Epidermal melanocyte (primary cell): Measurements from ENCODE around the gene FKBP5.
"Not testable (repeated sequence)": the region's sequence is repeated elsewhere in the genome, so short reads cannot be mapped to it uniquely, and the experiment has no call there.

Experiments
- DNase-seq: peaks from one replicate; pipeline ENCODE4 v3.0.0; 2011; ENCODE audit warnings: low spot score; ENCODE audit not compliant: insufficient read length

The FKBP5 gene

DNA sequence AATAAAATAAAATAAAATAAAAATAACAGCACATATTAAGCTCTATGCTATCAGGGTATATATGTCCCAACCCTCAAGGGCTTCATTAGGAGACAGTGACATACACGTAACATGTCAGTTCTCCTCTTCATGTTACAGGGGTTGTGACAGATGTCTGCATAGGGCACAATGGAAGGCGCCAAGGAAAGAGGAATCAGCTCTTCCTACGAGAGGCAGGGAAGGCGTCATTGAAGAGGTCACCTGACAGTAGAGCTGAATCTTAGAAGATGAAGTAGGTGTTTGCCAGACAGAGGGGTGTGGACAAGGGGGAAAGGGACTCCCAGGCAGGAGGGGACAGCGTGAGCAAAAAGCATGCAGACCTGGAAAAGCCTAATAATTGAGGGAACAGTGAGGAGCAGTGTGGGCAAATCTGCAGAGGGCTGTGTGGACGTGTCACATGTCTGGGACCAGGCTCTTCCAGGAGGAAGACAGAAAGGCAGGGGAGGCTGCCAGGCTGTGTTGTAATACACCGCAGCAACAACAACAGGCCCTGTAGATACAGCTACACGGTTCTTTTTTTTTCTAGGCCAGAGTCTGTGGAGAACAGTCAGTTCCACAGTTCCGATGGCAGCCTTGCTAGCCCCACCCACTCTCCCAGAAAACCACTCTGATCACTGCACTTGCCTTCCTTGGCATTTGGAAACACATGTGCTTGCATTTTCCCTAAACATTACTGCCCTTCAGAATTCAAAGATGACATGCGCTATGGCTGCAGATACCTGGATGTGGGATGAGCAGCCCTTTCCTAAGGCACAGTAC is 2.5 kb upstream of the FKBP5 start:
- DNase-seq = no peak

DNA sequence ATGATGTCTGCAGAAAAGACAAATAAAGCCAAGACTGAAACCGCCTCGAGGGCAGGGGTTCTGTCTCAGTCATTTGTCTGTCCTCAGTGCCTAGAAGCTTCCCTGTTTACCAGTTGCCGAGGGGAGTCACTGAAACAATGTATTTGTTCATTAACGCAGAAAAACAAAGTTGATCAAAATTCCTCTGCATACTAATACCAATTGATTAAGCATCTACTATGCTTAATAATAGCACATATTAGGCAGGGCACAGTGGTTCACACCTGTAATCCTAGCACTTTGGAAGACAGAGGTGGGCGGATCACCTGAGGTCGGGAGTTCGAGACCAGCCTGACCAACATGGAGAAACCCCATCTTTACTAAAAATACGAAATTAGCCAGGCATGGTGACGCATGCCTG is 1.8 kb upstream of the FKBP5 start:
- no peak for DNase-seq

GRCh38 chr6:35690006-35690405 is 1.3 kb upstream of the FKBP5 start:
- not testable (repeated sequence) for DNase-seq

GRCh38 chr6:35687658-35688604 is 784 bp downstream of the FKBP5 start:
- DNase-seq = no peak

GRCh38 chr6:35686873-35687555 is 1.7 kb downstream of the FKBP5 start:
- no peak for DNase-seq

DNA sequence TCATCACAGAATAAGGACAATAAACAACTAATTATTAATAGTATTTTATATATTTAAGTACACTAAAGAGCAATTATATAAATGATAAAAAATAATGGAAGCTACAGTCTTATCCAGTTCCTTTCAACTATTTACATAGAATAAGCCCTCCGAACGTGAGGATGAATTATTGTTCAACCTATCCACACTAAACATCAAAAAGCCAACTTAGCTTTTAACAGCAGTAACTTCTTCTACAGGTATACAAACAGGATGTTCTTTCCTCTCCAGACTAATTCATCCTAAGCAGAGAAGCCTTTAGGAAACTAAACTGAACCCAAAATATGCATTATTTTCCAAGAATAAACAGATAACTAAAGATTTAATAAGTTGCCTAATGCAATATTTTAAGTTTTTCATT is 2.3 kb downstream of the FKBP5 start:
- no peak for DNase-seq

DNA sequence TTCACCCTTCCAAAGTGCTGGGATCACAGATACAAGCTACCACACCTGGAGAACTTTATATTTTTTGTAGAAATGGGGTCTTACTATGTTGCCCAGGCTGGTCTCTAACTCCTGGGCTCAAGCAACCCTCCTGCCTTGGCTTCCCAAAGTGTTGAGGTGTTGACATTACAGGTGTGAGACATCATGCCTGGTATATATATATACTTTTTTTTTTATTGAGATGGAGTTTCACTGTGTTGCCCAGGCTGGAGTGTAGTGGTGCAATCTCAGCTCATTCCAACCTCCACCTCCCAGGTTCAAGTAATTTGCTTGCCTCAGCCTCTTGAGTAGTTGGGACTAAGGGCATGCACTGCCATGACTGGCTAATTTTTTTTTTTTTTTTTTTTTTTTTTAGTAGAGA is 5.4 kb downstream of the FKBP5 start:
- no peak for DNase-seq

DNA sequence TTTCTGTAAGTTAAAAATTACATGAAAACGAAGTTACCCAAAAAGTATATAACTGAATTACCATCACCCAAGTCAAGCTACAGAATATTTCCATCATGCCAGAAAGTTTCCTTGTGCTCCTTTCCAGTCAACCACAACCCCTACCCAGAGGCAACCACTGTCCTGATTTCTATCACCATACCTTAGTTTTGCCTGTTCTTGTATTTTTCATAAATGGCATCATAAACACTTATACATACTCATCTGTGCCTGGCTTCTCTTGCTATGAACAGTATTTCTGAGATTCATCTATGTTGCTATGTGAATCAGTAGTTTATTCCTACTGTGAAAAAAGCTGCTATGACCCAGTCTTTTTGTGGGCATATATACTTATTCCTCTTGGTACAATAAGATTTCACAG is 7.4 kb downstream of the FKBP5 start:
- DNase-seq = no peak

DNA sequence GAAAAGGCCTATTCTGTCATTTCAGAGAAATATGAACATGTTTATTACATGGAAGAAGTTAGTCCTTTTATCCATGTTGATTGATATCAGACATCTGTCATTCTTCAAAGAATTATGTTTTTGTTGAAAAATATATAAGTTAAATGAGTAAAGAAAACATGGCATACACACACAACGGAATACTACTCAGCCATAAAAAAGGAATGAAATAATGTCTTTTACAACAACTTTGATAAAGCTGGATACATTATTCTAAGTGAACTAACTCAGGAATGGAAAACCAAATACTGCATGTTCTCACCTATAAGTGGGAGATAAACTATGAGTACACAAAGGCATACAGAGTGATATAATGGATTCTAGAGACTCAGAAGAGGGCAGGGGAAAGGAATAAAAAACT is 9.3 kb downstream of the FKBP5 start:
- DNase-seq = no peak

DNA sequence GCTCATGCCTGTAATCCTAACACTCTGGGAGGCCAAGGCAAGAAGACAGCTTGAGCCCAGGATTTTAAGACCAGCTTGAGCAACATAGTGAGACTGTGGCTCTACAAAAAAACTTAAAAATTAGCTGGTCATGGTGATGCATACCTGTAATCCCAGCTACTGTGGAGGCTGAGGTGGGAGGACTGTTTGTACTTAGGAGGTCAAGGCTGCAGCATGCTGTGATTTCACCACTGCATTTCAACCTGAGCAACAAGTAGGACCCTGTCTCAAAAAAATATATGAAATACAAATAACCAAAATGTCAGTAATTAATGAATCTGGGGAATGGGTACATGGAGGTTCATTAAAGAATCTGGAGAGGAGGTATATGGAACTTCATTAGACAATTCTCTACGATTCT is 9.9 kb downstream of the FKBP5 start:
- DNase-seq = no peak

GRCh38 chr6:35678021-35678654 is 10.6 kb downstream of the FKBP5 start:
- DNase-seq = no peak

DNA sequence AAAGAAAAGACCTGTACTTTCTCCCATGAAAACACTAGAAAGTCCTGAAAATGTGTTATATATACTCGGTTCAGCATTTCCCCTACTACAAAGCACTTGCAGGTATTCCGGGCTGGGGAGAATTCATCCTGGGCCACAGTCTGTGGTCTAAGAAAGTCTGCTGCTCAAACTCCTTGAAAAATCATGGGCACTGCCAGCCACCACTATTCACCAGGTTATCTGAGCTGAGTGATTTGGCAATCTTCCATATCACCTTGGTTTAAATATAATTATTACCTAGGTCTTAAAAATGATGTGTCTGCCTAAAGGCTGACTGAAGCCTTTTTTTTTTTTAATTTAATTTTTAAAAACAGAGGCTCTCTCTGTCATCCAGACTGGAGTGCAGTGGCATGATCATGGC is 11.3 kb downstream of the FKBP5 start:
- no peak for DNase-seq

DNA sequence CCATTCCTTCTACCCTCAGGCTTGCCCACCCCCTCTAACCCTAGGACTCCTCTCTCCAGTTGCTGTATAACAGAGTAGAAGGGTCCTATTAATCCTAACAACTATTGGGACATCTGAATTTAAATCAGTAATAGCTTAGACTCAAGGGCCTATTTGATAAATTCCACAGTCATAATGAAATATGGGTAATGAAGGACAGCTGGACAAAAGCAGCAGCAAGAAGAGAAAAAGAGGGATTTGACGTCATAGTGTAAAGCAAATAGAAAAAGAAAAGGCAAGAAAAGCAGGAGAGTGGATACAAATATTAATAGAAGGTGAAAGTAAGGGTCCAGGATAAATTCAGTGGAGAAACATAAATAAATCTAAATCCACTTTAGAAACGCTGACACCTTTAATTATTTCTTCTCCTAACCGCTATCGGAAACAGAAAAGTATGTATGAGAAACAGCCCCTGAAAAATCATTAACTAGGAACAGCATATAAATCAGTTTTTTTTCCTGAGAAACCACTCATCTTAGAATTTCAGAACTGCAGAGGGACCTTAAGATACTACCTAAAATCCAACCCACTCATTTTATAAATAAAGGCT is 12.8 kb downstream of the FKBP5 start:
- DNase-seq = no peak

DNA sequence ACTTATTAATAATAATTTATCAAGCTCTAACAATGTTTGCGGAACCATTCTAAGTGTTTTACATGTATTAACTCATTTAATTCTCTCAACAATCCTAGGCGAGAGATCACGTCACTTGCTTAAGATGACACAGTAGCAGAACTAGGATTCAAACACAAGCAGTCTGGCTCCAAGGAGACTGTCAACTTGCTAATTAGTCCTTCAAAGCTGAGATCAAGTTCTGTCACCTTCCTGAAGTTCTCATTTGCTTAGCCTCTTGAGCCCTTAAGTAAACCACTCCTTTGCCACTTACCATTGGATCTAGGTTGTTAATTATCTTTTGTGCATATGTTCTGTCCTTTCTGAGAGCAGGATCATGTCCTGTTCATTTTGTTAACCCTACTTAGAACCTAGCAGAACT is 14.1 kb downstream of the FKBP5 start:
- no peak for DNase-seq

DNA sequence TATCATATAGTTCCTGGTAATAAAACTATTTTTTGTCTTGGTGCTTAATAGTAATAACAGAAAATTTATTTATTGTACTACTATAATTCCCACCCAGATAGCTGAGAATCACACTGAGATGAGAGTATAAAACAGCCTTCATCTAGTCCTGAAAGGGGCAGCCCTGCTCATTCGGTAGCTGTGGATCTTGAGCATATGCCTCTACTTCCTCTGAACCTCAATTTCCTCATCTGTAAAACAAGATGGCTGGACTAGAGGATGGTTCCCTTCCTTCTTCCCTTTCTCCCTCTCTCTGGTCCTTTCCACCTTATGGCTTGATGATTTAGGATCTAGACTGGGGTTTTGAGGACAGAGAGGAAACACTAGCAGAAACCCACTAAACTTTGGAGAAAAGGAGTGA is 15.0 kb downstream of the FKBP5 start:
- no peak for DNase-seq

DNA sequence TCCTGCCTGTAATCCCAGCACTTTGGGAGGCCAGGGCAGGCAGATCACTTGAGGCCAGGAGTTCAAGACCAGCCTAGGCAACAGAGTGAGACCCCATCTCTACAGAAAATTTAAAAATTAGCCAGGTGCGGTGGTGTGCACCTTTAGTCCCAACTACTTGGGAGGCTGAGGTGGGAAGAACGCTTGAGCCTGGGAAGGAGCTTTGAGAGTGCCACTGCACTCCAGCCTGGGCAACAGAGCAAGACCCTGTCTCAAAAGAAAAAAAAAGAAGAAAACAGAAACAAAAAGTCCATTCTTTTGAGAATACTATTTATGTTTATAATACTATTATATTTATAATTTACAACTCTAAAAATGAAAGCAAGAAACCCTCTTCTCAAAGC is 15.4 kb downstream of the FKBP5 start:
- DNase-seq = not testable (repeated sequence)

- DNase-seq = not testable (repeated sequence)
Observed at GRCh38 chr6:35670453-35670852, 18.3 kb downstream of the FKBP5 start.

DNA sequence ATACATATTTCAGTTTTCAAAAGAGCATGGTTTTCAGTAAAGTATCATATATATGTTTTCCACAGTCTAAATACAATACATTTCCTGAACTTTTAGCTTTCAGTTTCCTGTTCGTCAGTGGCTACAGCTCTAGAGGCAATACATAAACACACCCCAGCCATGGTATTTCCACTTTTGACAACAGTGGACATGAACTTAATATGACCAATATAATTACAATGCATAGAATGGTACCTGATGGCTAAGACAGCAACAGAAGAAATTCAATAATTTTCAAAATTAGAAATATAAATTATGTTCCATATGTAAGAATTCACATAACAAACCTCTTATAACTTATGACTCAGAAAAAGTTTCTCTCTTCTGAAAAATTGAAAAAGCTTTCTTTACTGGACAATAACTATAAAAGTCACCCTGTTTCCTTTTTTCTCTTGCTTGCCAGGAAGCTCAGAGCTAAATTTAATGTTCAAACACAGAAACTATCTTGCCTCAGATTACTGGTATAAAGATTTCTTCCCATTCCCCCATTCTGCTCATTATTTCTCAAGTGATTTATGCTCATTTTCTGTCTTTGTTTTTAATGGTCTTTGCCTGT is 19.2 kb downstream of the FKBP5 start:
- no peak for DNase-seq

- DNase-seq = no peak
Observed at GRCh38 chr6:35668744-35669450, 19.8 kb downstream of the FKBP5 start.

DNA sequence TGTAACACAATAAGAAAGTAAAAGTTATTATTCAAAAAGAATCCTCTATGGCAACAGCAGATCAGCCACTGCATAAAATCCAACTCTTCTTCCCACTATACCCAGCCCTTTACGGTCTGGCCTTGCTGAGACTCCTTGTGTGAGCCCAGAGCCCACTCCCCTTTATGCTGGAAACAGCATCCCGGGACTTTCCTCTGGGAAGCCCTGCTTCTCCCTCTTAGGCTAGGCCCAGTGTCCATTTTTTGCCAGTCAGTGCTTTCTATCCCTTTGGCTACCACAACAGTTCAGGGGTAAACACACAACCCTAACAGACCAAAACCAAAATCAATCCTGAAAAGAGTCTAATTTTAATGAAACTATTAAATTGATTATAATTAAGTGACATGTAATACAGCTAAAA is 20.6 kb downstream of the FKBP5 start:
- no peak for DNase-seq
